Keratinocyte (primary cell): ENCODE data around the gene ZFYVE28. TPM values are rescaled to one million over a fixed set of nuclear protein-coding genes. Genes with fewer than 3 reads are reported as not detected.

Experiments used
- DNase-seq: peaks from one replicate; pipeline ENCODE4 v3.0.0-alpha.2; 2011; ENCODE audit warnings: low read depth, missing footprints, low spot score
- FAIRE-seq: peaks from 2 replicates; lab custom pipeline; 2011; peaks lifted over from hg19 to GRCh38; lab: Jason Lieb, UNC
- H2AFZ ChIP-seq: 2 replicates; pipeline ENCODE4 v1.6.0; 2012; ENCODE audit warnings: low read length, control low read depth, inconsistent platforms; ENCODE audit not compliant: control insufficient read depth
- H3K27ac ChIP-seq: 2 replicates; pipeline ENCODE4 v1.5.1; 2011; ENCODE audit warnings: low read length; ENCODE audit not compliant: control insufficient read depth, insufficient read depth
- H3K27me3 ChIP-seq: 3 replicates; pipeline ENCODE4 v1.6.0; 2011; ENCODE audit warnings: low read length; ENCODE audit not compliant: control insufficient read depth, insufficient read depth; ENCODE audit errors: extremely low read depth
- H3K36me3 ChIP-seq, 2 experiments: 2 replicates in 1 of 2; 3 replicates in 1 of 2; pipeline ENCODE4 v1.5.1; 2011; ENCODE audit warnings: low read length in 2 of 2, mild to moderate bottlenecking in 1 of 2; ENCODE audit not compliant: control insufficient read depth in 2 of 2, insufficient read depth in 2 of 2; ENCODE audit errors: extremely low read depth in 1 of 2
- H3K4me1 ChIP-seq: 3 replicates; pipeline ENCODE4 v1.5.1; 2011; ENCODE audit warnings: low read length; ENCODE audit not compliant: control insufficient read depth, insufficient read depth; ENCODE audit errors: extremely low read depth
- H3K4me2 ChIP-seq: 3 replicates; pipeline ENCODE4 v1.6.0; 2011; ENCODE audit warnings: low read depth, low read length; ENCODE audit not compliant: control insufficient read depth, insufficient read depth; ENCODE audit errors: extremely low read depth
- H3K4me3 ChIP-seq, 3 experiments: fragments of 200-600 bp in 1 of 3; sonication (generic) in 1 of 3; 2 replicates in 2 of 3; 3 replicates in 1 of 3; pipeline ENCODE4 v1.5.1; 2011 to 2016; ENCODE audit warnings: low read length in 3 of 3, mild to moderate bottlenecking in 3 of 3, control low read depth in 2 of 3, inconsistent platforms in 1 of 3, low read depth in 1 of 3, mixed read lengths in 1 of 3, mixed run types in 1 of 3, moderate library complexity in 1 of 3; ENCODE audit not compliant: control insufficient read depth in 2 of 3, insufficient read depth in 2 of 3; ENCODE audit errors: extremely low read depth in 1 of 3
- H3K79me2 ChIP-seq: 2 replicates; pipeline ENCODE4 v1.6.0; 2012; ENCODE audit warnings: low read length; ENCODE audit not compliant: control insufficient read depth, insufficient read depth
- H3K9ac ChIP-seq: 3 replicates; pipeline ENCODE4 v1.6.0; 2011; ENCODE audit warnings: low read length; ENCODE audit not compliant: control insufficient read depth, insufficient read depth; ENCODE audit errors: extremely low read depth
- H3K9me1 ChIP-seq: 3 replicates; pipeline ENCODE4 v1.6.0; 2011; ENCODE audit warnings: low read length; ENCODE audit not compliant: control insufficient read depth, insufficient read depth; ENCODE audit errors: extremely low read depth
- H3K9me3 ChIP-seq: 2 replicates; pipeline ENCODE4 v1.5.1; 2012; ENCODE audit warnings: low read depth, low read length; ENCODE audit not compliant: control insufficient read depth
- H4K20me1 ChIP-seq: 3 replicates; pipeline ENCODE4 v1.6.0; 2011; ENCODE audit warnings: low read length; ENCODE audit not compliant: control insufficient read depth, insufficient read depth; ENCODE audit errors: extremely low read depth
- CTCF ChIP-seq, 3 experiments: IDR thresholded peaks in 1 of 3; conservative IDR thresholded peaks in 1 of 3; optimal IDR thresholded peaks in 1 of 3; 2 replicates in 2 of 3; 3 replicates in 1 of 3; pipeline versions ENCODE3 to v1.5.1; 2011; ENCODE audit warnings: low read length in 3 of 3, mild to moderate bottlenecking in 3 of 3, moderate library complexity in 2 of 3, control low read depth in 1 of 3, inconsistent platforms in 1 of 3; ENCODE audit not compliant: insufficient read depth in 2 of 3; ENCODE audit errors: extremely low read depth in 1 of 3
- EZH2 ChIP-seq: IDR thresholded peaks from one replicate; pipeline ENCODE4 v1.6.1; 2012; ENCODE audit warnings: inconsistent platforms, mild to moderate bottlenecking, low read length, moderate library complexity
- dilution Hi-C: fragments of 300-500 bp; cut with MboI; formaldehyde crosslinking; loops from one replicate; pipeline ENCODE4 v1.7.0; 2020; ENCODE audit warnings: low sequenced_read_pairs; ENCODE audit not compliant: extremely low pct_ligation_motif_present
- polyA plus RNA-seq, 5 experiments: library from polyadenylated mRNA; depleted of rRNA in 3 of 5; stranded (reverse) in 3 of 5; stranded (forward) in 1 of 5; unstranded in 1 of 5; fragments of >200 nt; gene quantifications; 1 replicate in 1 of 5; 2 replicates in 3 of 5; 3 replicates in 1 of 5; pipeline versions ENCODE4 v1.2.1 to v1.2.3, GENCODE V29; 2011 to 2012; ENCODE audit warnings: missing spikeins in 2 of 5, low read depth in 1 of 5, low replicate concordance in 1 of 5

The ZFYVE28 gene
- polyA plus RNA-seq, 1 donor (not counting 4 experiments of a cell fraction or from before 2014, with no cell fraction given) = 0.33 TPM

GRCh38 chr4:2362266-2363055 lies 56.0 kb downstream of the ZFYVE28 start:
- DNase-seq (no peak), FAIRE-seq (no peak)
- no peaks in the 10 kb centered on the region for H3K36me3 ChIP-seq
- no peak overlapping the region for H3K9ac ChIP-seq
- dilution Hi-C loops = no loop called here
- H3K9me1 ChIP-seq = no peaks in the 10 kb centered on the region
- no peak overlapping the region for H3K27ac ChIP-seq
- H3K4me1 ChIP-seq = no peaks in the 10 kb centered on the region
- H4K20me1 ChIP-seq = no peaks in the 10 kb centered on the region
- TF ChIP-seq EZH2 (no peak), CTCF (optimal IDR thresholded peaks at IDR 0.05 in 1 of 3, IDR thresholded peaks at IDR 0.05 in 1 of 3, conservative IDR thresholded peaks at IDR 0.05 in 1 of 3; ENCODE audit: extremely low read depth in 1 of 3, insufficient read depth in 2 of 3, low read length in 3 of 3) (no peak)
- H3K79me2 ChIP-seq = no peaks in the 10 kb centered on the region
- H2AFZ ChIP-seq = no peak overlapping the region
- no peaks in the 10 kb centered on the region for H3K9me3 ChIP-seq
- H3K4me3 ChIP-seq = no peak overlapping the region
- H3K27me3 ChIP-seq = peaks cover 23% of the 10 kb centered on the region
- no peak overlapping the region for H3K4me2 ChIP-seq

DNA sequence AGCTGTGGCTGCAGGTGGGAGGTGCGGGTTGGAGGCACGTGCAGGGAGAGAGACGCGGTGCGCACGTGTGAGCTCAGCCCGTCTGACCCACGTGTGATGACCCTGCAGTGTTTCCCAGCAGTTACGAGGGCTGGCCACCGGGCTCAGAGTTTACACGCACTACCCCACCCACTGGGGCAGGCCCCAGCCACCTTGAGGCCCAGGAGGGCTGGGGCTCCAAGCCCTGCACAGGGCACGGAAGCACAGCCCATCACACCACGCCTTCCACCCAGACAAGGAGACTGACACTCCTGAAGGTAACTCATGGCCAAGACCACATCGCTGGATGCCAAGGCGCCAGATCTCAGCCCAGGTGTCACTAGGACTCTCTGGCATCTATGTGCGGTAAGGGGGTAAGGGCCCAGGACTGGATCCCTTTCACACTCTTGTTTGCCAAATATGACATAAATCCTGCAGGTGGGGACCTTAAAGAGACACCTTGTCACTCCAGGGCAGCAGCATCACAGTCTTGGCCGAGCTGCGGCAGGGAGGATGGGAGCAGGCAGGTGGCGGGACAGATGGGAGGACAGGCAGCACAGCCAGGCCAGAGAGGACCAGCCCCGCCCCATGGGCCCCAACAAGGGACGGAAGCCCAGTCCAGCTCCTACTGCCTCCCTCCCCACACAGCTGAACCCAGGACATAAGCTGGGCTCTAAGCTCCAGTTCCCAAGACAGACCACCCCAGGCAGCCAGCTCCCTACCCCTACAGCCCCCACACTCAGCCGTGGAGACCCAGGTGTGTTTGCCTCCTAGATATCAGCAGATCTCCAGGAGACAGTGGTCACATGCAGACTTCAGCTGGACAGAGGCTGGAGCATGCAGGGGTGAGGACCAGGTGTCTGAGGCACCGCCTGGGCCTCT lies 56.8 kb downstream of the ZFYVE28 start:
- Histone ChIP-seq H2AFZ (no peak overlapping the region), H4K20me1 (no peaks in the 10 kb centered on the region), H3K79me2 (no peaks in the 10 kb centered on the region), H3K27me3 (peaks cover 22% of the 10 kb centered on the region), H3K4me2 (no peak overlapping the region), H3K4me3 (no peak overlapping the region), H3K27ac (no peak overlapping the region), H3K9me1 (no peaks in the 10 kb centered on the region), H3K4me1 (no peaks in the 10 kb centered on the region), H3K36me3 (no peaks in the 10 kb centered on the region), H3K9ac (no peak overlapping the region), H3K9me3 (no peaks in the 10 kb centered on the region)
- no peak for FAIRE-seq
- no peak for DNase-seq
- TF ChIP-seq EZH2 (no peak), CTCF (optimal IDR thresholded peaks at IDR 0.05 in 1 of 3, IDR thresholded peaks at IDR 0.05 in 1 of 3, conservative IDR thresholded peaks at IDR 0.05 in 1 of 3; ENCODE audit: extremely low read depth in 1 of 3, insufficient read depth in 2 of 3, low read length in 3 of 3) (no peak)
- dilution Hi-C loops = no loop called here
